Tibial nerve (tissue), 4 donors: ENCODE results near the gene ANO9. TPM values are rescaled to one million over a fixed set of nuclear protein-coding genes. Genes with fewer than 3 reads are reported as not detected.

ENCODE experiments used
- DNase-seq, 2 donors: peaks; one replicate each; pipeline ENCODE4 v3.0.0-alpha.2; 2019; ENCODE audit warnings: low spot score in 2 of 2
- H3K27ac ChIP-seq, 4 donors: fragments of 200-600 bp; sonication (generic) in 3 of 4; one replicate each; pipeline ENCODE4 v1.5.1; 2017 to 2019; ENCODE audit warnings: mild to moderate bottlenecking in 1 of 4
- H3K27me3 ChIP-seq, 2 donors: fragments of 200-600 bp; sonication (generic) in 1 of 2; one replicate each; pipeline versions ENCODE4 v1.5.1 to v1.6.0; 2017 to 2019
- H3K36me3 ChIP-seq, 3 donors: fragments of 200-600 bp; sonication (generic); one replicate each; pipeline ENCODE4 v1.5.1; 2018 to 2019
- H3K4me1 ChIP-seq, 4 donors: fragments of 200-600 bp; sonication (generic) in 3 of 4; one replicate each; pipeline ENCODE4 v1.5.1; 2017 to 2019
- H3K4me3 ChIP-seq, 4 donors: fragments of 200-600 bp; sonication (generic) in 3 of 4; one replicate each; pipeline ENCODE4 v1.5.1; 2017 to 2019; ENCODE audit warnings: mild to moderate bottlenecking in 1 of 4, moderate library complexity in 1 of 4
- H3K9me3 ChIP-seq, 4 donors: fragments of 200-600 bp; sonication (generic) in 3 of 4; one replicate each; pipeline ENCODE4 v1.5.1; 2017 to 2019
- CTCF ChIP-seq, 5 experiments: fragments of 200-600 bp in 3 of 5; fragments of 450-650 bp in 2 of 5; sonication (generic) in 3 of 5; IDR thresholded peaks; one replicate each; pipeline ENCODE4 v1.5.1; 2016 to 2019; ENCODE audit warnings: antibody characterized with exemption in 5 of 5, mild to moderate bottlenecking in 3 of 5, moderate library complexity in 2 of 5
- EP300 ChIP-seq, 2 donors: sonication (generic); formaldehyde crosslinking; IDR thresholded peaks; one replicate each; pipeline ENCODE4 v1.6.1; 2017; ENCODE audit warnings: antibody characterized with exemption in 2 of 2, mild to moderate bottlenecking in 1 of 2
- POLR2A ChIP-seq, 2 donors: fragments of 450-650 bp; IDR thresholded peaks; one replicate each; pipeline ENCODE4 v1.6.1; 2017; ENCODE audit warnings: antibody characterized with exemption in 2 of 2, mild to moderate bottlenecking in 2 of 2, moderate library complexity in 2 of 2
- WGBS, 2 donors: methylation state at CpG; one replicate each; pipeline ENCODE4 v1.1.5; 2018; 5-methylcytosine and 5-hydroxymethylcytosine counted together
- total RNA-seq, 4 donors: library from RNA; depleted of rRNA; stranded (reverse); fragments of >200 nt; gene quantifications; one replicate each; pipeline ENCODE4 v1.1.0, GENCODE V29; 2016

The ANO9 gene
- total RNA-seq, 4 donors from 2014 or later: 0.78 to 0.90 (median 0.87) TPM; not detected in 1

DNA sequence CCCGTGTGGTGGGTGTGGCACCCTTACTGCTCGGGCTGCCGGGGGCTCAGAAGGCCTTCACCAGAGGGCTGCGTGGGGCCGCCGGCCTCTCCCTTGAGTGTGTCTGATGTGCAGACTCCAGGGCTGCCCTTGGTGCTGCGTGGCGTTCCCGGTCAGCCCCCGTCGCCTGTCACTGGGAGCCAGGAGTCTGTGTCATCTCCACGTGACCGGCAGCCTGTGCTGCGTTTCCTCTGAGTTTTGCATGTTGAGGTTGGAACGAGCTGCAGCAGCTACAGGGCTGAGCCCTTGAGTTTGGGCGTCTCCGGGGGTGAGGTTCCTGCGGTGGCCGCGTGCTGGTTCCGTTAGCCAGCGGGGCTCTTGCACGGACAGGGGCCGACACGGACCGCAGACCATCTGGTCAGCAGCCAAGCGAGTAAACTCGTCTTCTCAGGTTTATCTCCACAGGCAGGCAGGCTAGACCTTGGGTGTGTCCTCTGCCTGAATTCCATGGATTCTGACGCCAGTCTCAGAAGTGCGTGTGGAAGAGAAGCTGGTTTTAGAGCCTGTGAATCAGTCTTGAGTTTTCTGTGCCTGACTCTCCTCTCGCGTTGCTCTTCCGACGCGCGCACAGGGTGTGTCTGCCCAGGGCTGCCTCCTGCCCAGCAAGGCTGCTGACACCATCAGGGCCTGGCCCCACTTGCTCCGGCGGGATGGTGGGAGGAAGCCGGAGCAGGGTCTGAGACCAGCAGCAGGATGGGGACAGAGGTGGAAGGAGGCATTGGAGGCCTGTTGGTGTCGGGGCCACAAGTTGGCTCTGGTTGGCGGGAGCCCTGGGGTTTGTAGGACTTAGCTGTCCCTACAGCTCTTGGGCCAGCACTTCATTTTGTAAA is 18.8 kb upstream of the ANO9 start:
- H3K36me3 ChIP-seq: peaks cover 0 to 61% (median 0%) of the 10 kb centered on the region in 3 donors
- no peak for DNase-seq
- peaks cover 0 to 3% (median 0%) of the 10 kb centered on the region in 4 donors for H3K4me1 ChIP-seq
- TF ChIP-seq CTCF (IDR thresholded peaks at IDR 0.05) (no peak), EP300 (IDR thresholded peaks at IDR 0.05) (no peak), POLR2A (IDR thresholded peaks at IDR 0.05) (no peak)
- H3K4me3 ChIP-seq: no peak overlapping the region
- H3K27me3 ChIP-seq: no peaks in the 10 kb centered on the region
- peak overlapping the region in 2 of 4 donors; percentile 2 to 18 for H3K27ac ChIP-seq
- H3K9me3 ChIP-seq: no peaks in the 10 kb centered on the region
- 82 to 87% methylated on average over 19 to 38 of the region's 41 CpGs for WGBS, 2 donors

DNA sequence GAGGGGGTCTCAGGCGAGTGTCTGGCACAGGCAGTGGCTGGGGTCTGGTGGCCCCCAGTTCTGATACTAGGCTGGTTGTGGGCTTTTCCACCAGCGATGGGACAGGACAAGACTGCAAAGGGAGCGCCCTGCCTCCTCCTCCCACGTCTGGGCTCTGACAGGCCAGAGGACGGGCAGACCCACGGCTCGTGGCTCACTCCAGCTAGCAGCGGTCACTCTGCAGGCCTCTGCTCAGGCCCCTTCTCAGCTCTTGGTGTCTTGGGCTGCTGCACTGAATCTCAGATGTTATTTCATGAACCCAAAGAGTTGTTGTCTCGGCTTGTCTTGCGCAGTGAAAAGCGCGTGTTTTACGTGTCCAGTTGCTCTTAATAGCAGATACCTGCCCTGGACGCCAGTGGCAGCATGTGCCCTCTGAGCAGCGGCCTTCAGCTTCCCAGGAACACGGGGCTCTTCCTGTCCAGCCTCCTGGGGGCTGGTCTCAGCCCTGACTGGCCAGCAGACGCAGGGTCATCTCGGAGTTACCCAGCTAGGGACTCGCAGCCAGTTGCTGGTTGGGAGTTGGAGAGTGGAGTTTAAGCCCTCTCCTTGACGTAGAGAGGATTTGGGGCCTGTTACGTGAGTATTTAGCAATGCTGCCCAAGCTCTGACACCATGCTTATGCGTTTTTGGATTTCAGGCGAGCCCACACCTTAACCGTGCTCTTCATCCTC is 17.9 kb upstream of the ANO9 start:
- DNase-seq: no peak
- 93 to 94% methylated on average over 20 to 24 of the region's 24 CpGs for WGBS, 2 donors
- H3K36me3 ChIP-seq: peaks cover 0 to 61% (median 0%) of the 10 kb centered on the region in 3 donors

GRCh38 chr11:457111-457760 is 15.4 kb upstream of the ANO9 start:
- no peaks in the 10 kb centered on the region for H3K27me3 ChIP-seq
- H3K36me3 ChIP-seq: peaks cover 0 to 68% (median 0%) of the 10 kb centered on the region in 3 donors
- TF ChIP-seq EP300 (IDR thresholded peaks at IDR 0.05) (no peak), POLR2A (IDR thresholded peaks at IDR 0.05) (no peak), CTCF (IDR thresholded peaks at IDR 0.05) (no peak)
- H3K4me3 ChIP-seq: no peak overlapping the region
- H3K4me1 ChIP-seq: peaks cover 0 to 15% (median 0%) of the 10 kb centered on the region in 4 donors
- H3K27ac ChIP-seq: no peak overlapping the region
- H3K9me3 ChIP-seq: no peaks in the 10 kb centered on the region
- WGBS, 2 donors: 73% methylated on average over 23 of the region's 23 CpGs
- DNase-seq: no peak

More for the DNA sequence above, 17.9 kb upstream of the ANO9 start:
- H3K4me3 ChIP-seq: no peak overlapping the region
- H3K9me3 ChIP-seq: no peaks in the 10 kb centered on the region
- peak overlapping the region in 2 of 4 donors; percentile 2 to 18 for H3K27ac ChIP-seq
- peaks cover 0 to 9% (median 0%) of the 10 kb centered on the region in 4 donors for H3K4me1 ChIP-seq
- no peaks in the 10 kb centered on the region for H3K27me3 ChIP-seq
- TF ChIP-seq POLR2A (IDR thresholded peaks at IDR 0.05): no peak
- TF ChIP-seq CTCF (IDR thresholded peaks at IDR 0.05): no peak
- TF ChIP-seq EP300 (IDR thresholded peaks at IDR 0.05): no peak

DNA sequence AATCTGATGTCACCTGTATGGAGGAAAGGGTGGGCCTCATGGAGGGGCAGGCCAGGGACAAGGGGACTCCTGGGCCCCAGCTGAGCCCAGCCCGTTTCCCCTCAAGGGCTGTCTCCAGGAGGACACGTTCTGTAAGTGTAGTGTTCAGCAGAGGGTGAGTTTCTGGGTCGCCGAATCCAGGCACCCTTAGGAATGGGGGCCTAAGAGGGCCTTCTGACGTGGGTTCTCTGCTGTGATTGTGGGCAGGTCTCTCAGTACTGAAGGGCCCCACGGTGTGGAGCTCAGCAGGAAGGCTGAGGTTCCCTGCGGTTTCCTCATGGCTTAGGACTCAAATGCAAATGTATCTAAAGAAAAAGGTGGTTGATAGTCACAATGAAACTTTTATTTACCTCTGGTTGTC is 14.7 kb upstream of the ANO9 start:
- 69 to 74% methylated on average over 7 of the region's 7 CpGs for WGBS, 2 donors
- Histone ChIP-seq H3K4me1 (peaks cover 0 to 22% (median 2%) of the 10 kb centered on the region in 4 donors), H3K27ac (no peak overlapping the region), H3K4me3 (no peak overlapping the region), H3K36me3 (peaks cover 0 to 63% (median 0%) of the 10 kb centered on the region in 3 donors), H3K9me3 (no peaks in the 10 kb centered on the region), H3K27me3 (no peaks in the 10 kb centered on the region)
- DNase-seq: no peak
- no peak for TF ChIP-seq CTCF (IDR thresholded peaks at IDR 0.05)
- TF ChIP-seq EP300 (IDR thresholded peaks at IDR 0.05): no peak
- no peak for TF ChIP-seq POLR2A (IDR thresholded peaks at IDR 0.05)
